Measurements from ENCODE around the gene NR0B2. TPM values are rescaled to one million over a fixed set of nuclear protein-coding genes. Genes with fewer than 3 reads are reported as not detected.

NR0B2 gene
- total and polyA plus RNA-seq, 2 of the 13 experiments (the other 11 are each of a cell fraction or from before 2014, with no cell fraction given) = 72.5 to 133 TPM

- TF ChIP-seq MAF1 (CRISPR knock-in tag; IDR thresholded peaks at IDR 0.05; ENCODE audit: borderline replicate concordance) (no peak), ATF7-NPFF (CRISPR knock-in tag; IDR thresholded peaks at IDR 0.05; ENCODE audit: low read depth) (0 out of 2 replicates have a peak, but pooled peaks have one; percentile 18), ATF6 (CRISPR knock-in tag; conservative IDR thresholded peaks at IDR 0.05) (no peak), ZNF263 (CRISPR knock-in tag; IDR thresholded peaks at IDR 0.05) (no peak), SRSF1 (optimal IDR thresholded peaks at IDR 0.05; ENCODE audit: low read depth, low read length) (no peak), ZNF7 (CRISPR knock-in tag; IDR thresholded peaks at IDR 0.05) (no peak), ZFAT (CRISPR knock-in tag; conservative IDR thresholded peaks at IDR 0.05) (no peak)
Observed at GRCh38 chr1:26900001-26900814, 13.6 kb downstream of the NR0B2 start, which contains the start of gene GPATCH3 (continued).

GRCh38 chr1:26897351-26897750, 16.4 kb downstream of the NR0B2 start:
- WGBS (ENCODE audit: low lambda C conversion rate) = 100% methylated on average over 7 of the region's 9 CpGs
- no peak overlapping the region for H3K4me2 ChIP-seq (ENCODE audit: low read depth, low read length)
- peaks cover 39% of the 10 kb centered on the region for H3K79me2 ChIP-seq (ENCODE audit: insufficient read depth, low read length)
- H2AFZ ChIP-seq (ENCODE audit: low read length) = no peak overlapping the region
- CTCF ChIA-PET (ENCODE audit: low intra/inter-chr PET ratio, low total read pairs) = no interaction called here
- H3K4me3 ChIP-seq (replicated peaks in 1 of 3; ENCODE audit: insufficient read depth in 1 of 3, low read depth in 2 of 3, low read length in 3 of 3) = no peak overlapping the region
- POLR2A ChIA-PET = interaction anchor here (6.8 kb wide), 1 partner anchor 14 kb away, joined by 152 read pairs; the partner anchor contains the start of gene NR0B2
- no peaks in the 10 kb centered on the region for H3K9me3 ChIP-seq (ENCODE audit: low read length)
- no peaks in the 10 kb centered on the region for H4K20me1 ChIP-seq (ENCODE audit: insufficient read depth, low read length)
- FAIRE-seq = no peak
- peaks cover 33% of the 10 kb centered on the region for H3K4me1 ChIP-seq (ENCODE audit: insufficient read depth, low read length)
- intact Hi-C loops (cut with micrococcal nuclease; ENCODE audit: unreplicated experiment) (no loop called here), in situ Hi-C loops (cut with HindIII; ENCODE audit: extremely low pct_ligation_motif_present, low pct_unique_long_range_greater_than_20kb) (no loop called here)
- no TSS peak for BruUV-seq (replicated peaks)
- no peak for DNase-seq (ENCODE audit: low spot score)
- H3K36me3 ChIP-seq (replicated peaks in 1 of 2; ENCODE audit: control insufficient read depth in 1 of 2, insufficient read depth in 2 of 2, low read length in 2 of 2) = peaks cover 23 to 43% of the 10 kb centered on the region in 2 experiments; a peak in 4 of 5 replicates
- no peak overlapping the region for H3K9ac ChIP-seq (ENCODE audit: insufficient read depth, low read depth, low read length)
- no peaks in the 10 kb centered on the region; a peak in 1 of 5 replicates for H3K27me3 ChIP-seq (ENCODE audit: control insufficient read depth in 1 of 2, insufficient read depth in 2 of 2, low read length in 2 of 2)
- H3K27ac ChIP-seq (ENCODE audit: extremely low read length, insufficient read depth, low read length) = no peak overlapping the region
- no peak for ATAC-seq
- TF ChIP-seq PHF8 (CRISPR knock-in tag; IDR thresholded peaks at IDR 0.05) = no peak
- no peak for TF ChIP-seq ZNF383 (CRISPR knock-in tag; IDR thresholded peaks at IDR 0.05; ENCODE audit: borderline replicate concordance)
- no peak for TF ChIP-seq NFYB (CRISPR knock-in tag; IDR thresholded peaks at IDR 0.05)
- no peak for TF ChIP-seq ZSCAN25 (CRISPR knock-in tag; IDR thresholded peaks at IDR 0.05)
- no peak for TF ChIP-seq RAD51 (IDR thresholded peaks at IDR 0.05; ENCODE audit: borderline replicate concordance)
- no peak for TF ChIP-seq ZNF646 (CRISPR knock-in tag; IDR thresholded peaks at IDR 0.05)
- no peak for TF ChIP-seq MYNN (CRISPR knock-in tag; IDR thresholded peaks at IDR 0.05; ENCODE audit: low read depth)
- TF ChIP-seq JUND (CRISPR knock-in tag; IDR thresholded peaks at IDR 0.05) = no peak
- no peak for TF ChIP-seq MLLT10 (CRISPR knock-in tag; IDR thresholded peaks at IDR 0.05)

Measured in HepG2 (cell line).